ENCODE results near the gene SPSB1.
"Not testable (repeated sequence)": the region's sequence is repeated elsewhere in the genome, so short reads cannot be mapped to it uniquely, and the experiment has no call there.

SPSB1 gene

GRCh38 chr1:9369964-9370788, 77.5 kb downstream of the SPSB1 start:
- no peak for DNase-seq

- no peak for DNase-seq
Measured at GRCh38 chr1:9371391-9371935, 78.8 kb downstream of the SPSB1 start.

GRCh38 chr1:9371951-9372350, 79.3 kb downstream of the SPSB1 start:
- DNase-seq, result no peak

- no peak for DNase-seq
Measured at GRCh38 chr1:9373619-9374018, 80.9 kb downstream of the SPSB1 start.

- DNase-seq, result no peak
Measured at GRCh38 chr1:9374748-9375341, 82.2 kb downstream of the SPSB1 start.

GRCh38 chr1:9375912-9376311, 83.2 kb downstream of the SPSB1 start:
- DNase-seq, result no peak

GRCh38 chr1:9376430-9376829, 83.7 kb downstream of the SPSB1 start:
- DNase-seq, result no peak

GRCh38 chr1:9376886-9377333, 84.2 kb downstream of the SPSB1 start:
- no peak for DNase-seq

- no peak for DNase-seq
Measured at GRCh38 chr1:9378801-9379200, 86.1 kb downstream of the SPSB1 start.

GRCh38 chr1:9380711-9381110, 88.0 kb downstream of the SPSB1 start:
- DNase-seq, result no peak

- no peak for DNase-seq
Measured at GRCh38 chr1:9382643-9383491, 90.2 kb downstream of the SPSB1 start.

GRCh38 chr1:9384128-9384527, 91.4 kb downstream of the SPSB1 start:
- DNase-seq, result no peak

- no peak for DNase-seq
Measured at GRCh38 chr1:9384751-9385245, 92.1 kb downstream of the SPSB1 start.

GRCh38 chr1:9385392-9385791, 92.7 kb downstream of the SPSB1 start:
- DNase-seq, result not testable (repeated sequence)

GRCh38 chr1:9385801-9386573, 93.3 kb downstream of the SPSB1 start:
- DNase-seq, result no peak

- no peak for DNase-seq
Measured at GRCh38 chr1:9388335-9389180, 95.9 kb downstream of the SPSB1 start.

- DNase-seq, result no peak
Measured at GRCh38 chr1:9389968-9390367, 97.3 kb downstream of the SPSB1 start.

GRCh38 chr1:9391620-9392019, 98.9 kb downstream of the SPSB1 start:
- DNase-seq, result no peak

GRCh38 chr1:9394010-9394409, 101.3 kb downstream of the SPSB1 start:
- DNase-seq, result no peak

- DNase-seq, result no peak
Measured at GRCh38 chr1:9395018-9395417, 102.3 kb downstream of the SPSB1 start.

- no peak for DNase-seq
Measured at GRCh38 chr1:9397047-9397446, 104.4 kb downstream of the SPSB1 start.

Measured in activated T-cell treated with anti-CD3 and anti-CD28 coated beads, Interleukin-2, amount 50 U/mL, for 1 hour (primary cell).